ENCODE data around the gene PRKAG2. TPM values are rescaled to one million over a fixed set of nuclear protein-coding genes. Genes with fewer than 3 reads are reported as not detected.

PRKAG2 gene
- total and polyA plus RNA-seq, 9 donors: 9.3 to 37.7 (median 22.6) TPM

DNA sequence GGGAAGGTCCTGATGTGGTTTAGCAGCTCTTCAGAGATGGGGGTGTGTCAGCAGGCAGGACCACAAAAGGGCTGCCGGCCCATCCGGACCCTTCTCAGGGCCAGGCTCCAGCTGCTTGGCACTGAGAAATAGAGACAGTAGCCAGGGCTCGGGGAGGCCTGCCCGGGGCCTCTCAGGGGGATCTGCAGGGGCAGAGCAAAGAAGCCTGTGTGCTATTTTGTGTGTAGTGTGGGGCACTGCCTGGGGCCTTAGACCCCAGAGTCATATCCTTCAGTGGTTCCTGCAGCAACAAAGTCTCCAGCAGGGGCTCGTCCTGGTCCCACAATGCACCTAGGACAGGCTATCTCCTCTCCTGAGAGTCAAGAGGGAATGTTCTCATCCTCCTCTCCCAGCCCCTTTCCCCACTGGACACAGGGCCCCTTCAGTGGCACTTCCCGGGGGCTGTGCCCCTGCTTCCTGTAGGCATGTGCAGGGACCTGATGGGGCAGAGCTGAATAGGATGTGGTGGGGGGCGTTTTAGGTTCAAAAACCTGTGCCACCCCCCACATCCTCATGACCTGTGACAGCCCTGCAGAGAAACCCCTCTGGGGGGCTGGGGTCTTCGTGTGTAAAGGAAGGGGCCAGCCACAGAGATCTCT is 197.7 kb downstream of the PRKAG2 start:
- intact Hi-C loops (cut with DNase I): no loop called here
- Histone ChIP-seq H3K27me3 (no peaks in the 10 kb centered on the region), H3K9me3 (no peaks in the 10 kb centered on the region), H3K4me1 (ENCODE audit: insufficient read depth) (peaks cover 2% of the 10 kb centered on the region), H3K36me3 (no peaks in the 10 kb centered on the region), H3K27ac (no peak overlapping the region), H3K4me3 (no peak overlapping the region)
- 45 to 54% (median 47%) methylated on average over 8 of the region's 8 CpGs for WGBS, 3 donors
- no peak for DNase-seq
- TF ChIP-seq POLR2A (IDR thresholded peaks at IDR 0.05) (no peak), EP300 (IDR thresholded peaks at IDR 0.05) (no peak)
- TF ChIP-seq, protein P1, sequence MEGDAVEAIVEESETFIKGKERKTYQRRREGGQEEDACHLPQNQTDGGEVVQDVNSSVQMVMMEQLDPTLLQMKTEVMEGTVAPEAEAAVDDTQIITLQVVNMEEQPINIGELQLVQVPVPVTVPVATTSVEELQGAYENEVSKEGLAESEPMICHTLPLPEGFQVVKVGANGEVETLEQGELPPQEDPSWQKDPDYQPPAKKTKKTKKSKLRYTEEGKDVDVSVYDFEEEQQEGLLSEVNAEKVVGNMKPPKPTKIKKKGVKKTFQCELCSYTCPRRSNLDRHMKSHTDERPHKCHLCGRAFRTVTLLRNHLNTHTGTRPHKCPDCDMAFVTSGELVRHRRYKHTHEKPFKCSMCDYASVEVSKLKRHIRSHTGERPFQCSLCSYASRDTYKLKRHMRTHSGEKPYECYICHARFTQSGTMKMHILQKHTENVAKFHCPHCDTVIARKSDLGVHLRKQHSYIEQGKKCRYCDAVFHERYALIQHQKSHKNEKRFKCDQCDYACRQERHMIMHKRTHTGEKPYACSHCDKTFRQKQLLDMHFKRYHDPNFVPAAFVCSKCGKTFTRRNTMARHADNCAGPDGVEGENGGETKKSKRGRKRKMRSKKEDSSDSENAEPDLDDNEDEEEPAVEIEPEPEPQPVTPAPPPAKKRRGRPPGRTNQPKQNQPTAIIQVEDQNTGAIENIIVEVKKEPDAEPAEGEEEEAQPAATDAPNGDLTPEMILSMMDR (IDR thresholded peaks at IDR 0.05): no peak

DNA sequence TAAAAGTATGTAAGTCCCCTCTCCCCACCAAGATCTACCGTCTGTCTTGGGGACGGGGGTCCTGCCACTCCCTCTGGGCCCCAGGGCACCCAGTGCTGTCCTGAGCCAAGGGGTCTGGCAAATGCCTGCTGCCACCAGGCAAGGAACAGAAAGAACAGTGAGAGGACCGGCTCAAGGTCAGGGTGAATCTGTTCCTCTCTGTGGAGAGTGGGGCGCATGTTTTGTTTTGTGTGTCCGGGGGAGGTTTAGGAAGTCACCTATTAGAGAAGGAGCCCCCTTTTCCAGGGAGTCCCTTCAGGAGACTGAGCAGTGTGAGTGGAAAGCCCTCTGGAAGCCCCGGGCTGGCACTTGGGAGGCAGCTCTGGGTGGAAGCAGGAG is 198.7 kb downstream of the PRKAG2 start:
- no peak for DNase-seq
- peaks cover 3% of the 10 kb centered on the region for H3K4me1 ChIP-seq (ENCODE audit: insufficient read depth)
- no peaks in the 10 kb centered on the region for H3K27me3 ChIP-seq
- WGBS, 3 donors: 83 to 89% (median 88%) methylated on average over 6 of the region's 6 CpGs
- no peak overlapping the region for H3K27ac ChIP-seq
- H3K36me3 ChIP-seq: no peaks in the 10 kb centered on the region
- intact Hi-C loops (cut with DNase I): no loop called here
- TF ChIP-seq POLR2A (IDR thresholded peaks at IDR 0.05): no peak
- no peak for TF ChIP-seq EP300 (IDR thresholded peaks at IDR 0.05)
- TF ChIP-seq, protein P1 (IDR thresholded peaks at IDR 0.05): no peak
- H3K4me3 ChIP-seq: no peak overlapping the region
- H3K9me3 ChIP-seq: no peaks in the 10 kb centered on the region

DNA sequence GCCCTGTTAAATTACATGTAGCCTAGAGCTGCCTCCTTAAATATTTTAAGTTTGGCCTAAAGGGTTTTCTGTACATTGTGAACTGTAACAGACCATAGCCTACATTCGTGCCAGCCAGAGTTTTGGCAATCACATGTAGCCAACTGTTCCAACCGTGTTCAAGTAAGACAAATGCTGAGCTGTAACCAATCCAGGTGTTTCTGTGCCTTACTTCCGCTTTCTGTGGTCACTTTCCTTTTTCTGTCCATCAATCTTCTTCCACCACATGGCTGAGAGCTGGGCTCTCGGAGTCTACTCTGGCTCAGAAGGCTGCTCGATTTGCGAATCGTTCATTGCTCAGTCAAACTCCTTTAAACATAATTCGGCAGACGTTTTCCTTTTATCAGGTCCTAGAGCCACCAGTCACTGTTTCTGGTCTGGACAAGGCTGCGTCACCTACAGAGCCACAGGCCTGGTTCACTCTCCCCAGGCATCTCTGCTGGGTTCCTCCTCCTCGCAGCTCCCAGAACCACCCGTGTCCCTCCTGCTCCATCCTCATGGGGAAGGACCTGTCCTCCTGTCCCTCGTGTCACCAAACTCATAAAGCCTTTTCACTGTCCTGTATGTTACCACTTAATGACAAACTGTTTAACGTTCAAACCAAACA is 199.2 kb downstream of the PRKAG2 start:
- no peaks in the 10 kb centered on the region for H3K36me3 ChIP-seq
- no peaks in the 10 kb centered on the region for H3K27me3 ChIP-seq
- intact Hi-C loops (cut with DNase I): no loop called here
- H3K4me3 ChIP-seq: no peak overlapping the region
- TF ChIP-seq POLR2A (IDR thresholded peaks at IDR 0.05) (no peak), EP300 (IDR thresholded peaks at IDR 0.05) (no peak)
- WGBS, 3 donors: 77 to 86% (median 81%) methylated on average over 14 of the region's 14 CpGs
- peaks cover 7% of the 10 kb centered on the region for H3K4me1 ChIP-seq (ENCODE audit: insufficient read depth)
- no peak for DNase-seq
- no peaks in the 10 kb centered on the region for H3K9me3 ChIP-seq
- no peak overlapping the region for H3K27ac ChIP-seq

DNA sequence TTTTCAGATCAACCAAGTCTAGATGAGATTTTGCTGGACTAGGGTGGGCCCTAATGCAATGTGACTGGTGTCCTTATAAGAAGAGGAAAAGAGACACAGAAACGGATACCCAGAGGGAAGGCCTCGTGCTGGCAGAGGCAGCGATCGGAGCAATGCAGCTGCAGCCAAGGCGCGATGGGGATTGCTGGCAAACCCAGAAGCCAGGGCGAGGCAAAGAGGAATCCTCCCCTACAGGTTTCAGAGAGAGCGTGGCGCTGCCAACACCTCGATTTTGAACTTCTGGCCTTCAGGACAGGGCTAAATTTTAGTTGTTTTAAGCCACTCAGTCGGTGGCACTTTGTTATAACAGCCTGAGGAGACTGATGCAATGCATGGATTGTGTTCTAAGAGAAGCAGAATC is 200.2 kb downstream of the PRKAG2 start:
- Histone ChIP-seq H3K27ac (no peak overlapping the region), H3K9me3 (no peaks in the 10 kb centered on the region), H3K4me1 (ENCODE audit: insufficient read depth) (peaks cover 10% of the 10 kb centered on the region), H3K27me3 (no peaks in the 10 kb centered on the region), H3K4me3 (no peak overlapping the region), H3K36me3 (no peaks in the 10 kb centered on the region)
- 90 to 92% (median 91%) methylated on average over 11 of the region's 11 CpGs for WGBS, 3 donors
- no peak for DNase-seq
- intact Hi-C loops (cut with DNase I): no loop called here
- TF ChIP-seq POLR2A (IDR thresholded peaks at IDR 0.05) (no peak), EP300 (IDR thresholded peaks at IDR 0.05) (no peak)
- TF ChIP-seq, protein P1 (IDR thresholded peaks at IDR 0.05): no peak
